Activated T-helper 17 cell treated with anti-CD3 and anti-CD28 coated beads, Interleukin-2, amount 50 U/mL, for 72 hours (primary cell): ENCODE data around the gene UMAD1. TPM values are rescaled to one million over a fixed set of nuclear protein-coding genes. Genes with fewer than 3 reads are reported as not detected.
A peak's percentile ranks its signal among the peaks of the same experiment; 100 is the strongest.
"Not testable (repeated sequence)": the region's sequence is repeated elsewhere in the genome, so short reads cannot be mapped to it uniquely, and the experiment has no call there.

Experiments used
- ATAC-seq: fragments of 150-1000 bp; cut with Tn5 transposase; replicated peaks from 2 replicates; pipeline ENCODE4 v1.10.0; 2021; ENCODE audit warnings: mild to moderate bottlenecking, moderate library complexity
- H3K27ac Mint-ChIP-seq: one replicate; pipeline ENCODE4 v1.8.0; 2022; ENCODE audit warnings: mixed read lengths
- H3K27me3 Mint-ChIP-seq: one replicate; pipeline ENCODE4 v1.8.0; 2022; ENCODE audit warnings: mixed read lengths
- H3K36me3 Mint-ChIP-seq: one replicate; pipeline ENCODE4 v1.8.0; 2022; ENCODE audit warnings: low read depth, mild to moderate bottlenecking, mixed read lengths
- H3K4me1 Mint-ChIP-seq: one replicate; pipeline ENCODE4 v1.8.0; 2022; ENCODE audit warnings: mixed read lengths
- H3K4me3 Mint-ChIP-seq: one replicate; pipeline ENCODE4 v1.8.0; 2022; ENCODE audit warnings: mild to moderate bottlenecking, mixed read lengths
- H3K9me3 Mint-ChIP-seq: one replicate; pipeline ENCODE4 v1.8.0; 2022; ENCODE audit warnings: mixed read lengths
- total RNA-seq, 2 donors: library from RNA; stranded (reverse); gene quantifications; one replicate each; pipeline ENCODE4 v1.2.3, GENCODE V29; 2022

Gene UMAD1
- total RNA-seq, 2 donors from 2014 or later, result 9.4 to 11.7 TPM

DNA sequence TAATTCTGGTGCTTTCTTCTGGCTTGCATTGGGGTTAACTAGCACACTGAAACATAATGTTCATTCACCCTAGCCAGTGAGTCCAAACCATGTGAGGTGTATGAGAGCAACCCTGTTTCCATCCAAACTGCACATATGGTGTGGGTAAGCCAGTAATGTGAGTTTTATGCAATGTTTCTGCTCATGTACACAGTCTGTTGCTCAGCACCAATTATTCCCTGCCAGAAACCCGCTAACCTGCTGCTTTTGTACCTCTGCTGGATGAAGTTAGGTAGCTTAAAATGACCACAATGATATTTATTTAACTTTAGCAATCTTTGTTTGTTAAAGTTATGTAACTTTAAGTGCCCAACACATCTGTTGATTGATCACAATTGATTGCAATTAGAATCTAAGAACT lies 171.6 kb downstream of the UMAD1 start:
- no peaks in the 10 kb centered on the region for H3K36me3 Mint-ChIP-seq
- no peaks in the 10 kb centered on the region for H3K9me3 Mint-ChIP-seq
- H3K27me3 Mint-ChIP-seq, result no peaks in the 10 kb centered on the region
- no peak overlapping the region for H3K27ac Mint-ChIP-seq
- no peak for ATAC-seq
- H3K4me1 Mint-ChIP-seq, result peaks cover 20% of the 10 kb centered on the region
- H3K4me3 Mint-ChIP-seq, result no peak overlapping the region

GRCh38 chr7:7815395-7815794 lies 174.8 kb downstream of the UMAD1 start:
- peak overlapping the region; percentile 51 for H3K4me3 Mint-ChIP-seq

GRCh38 chr7:7816084-7816483 lies 175.5 kb downstream of the UMAD1 start:
- H3K4me1 Mint-ChIP-seq, result peaks cover 25% of the 10 kb centered on the region
- H3K36me3 Mint-ChIP-seq, result no peaks in the 10 kb centered on the region
- ATAC-seq, result peak; percentile 64
- H3K9me3 Mint-ChIP-seq, result no peaks in the 10 kb centered on the region
- H3K27ac Mint-ChIP-seq, result peak overlapping the region; percentile 58
- no peaks in the 10 kb centered on the region for H3K27me3 Mint-ChIP-seq
- H3K4me3 Mint-ChIP-seq, result peak overlapping the region; percentile 51

More at GRCh38 chr7:7815395-7815794, 174.8 kb downstream of the UMAD1 start:
- Mint-ChIP-seq H3K4me1 (peaks cover 25% of the 10 kb centered on the region), H3K9me3 (no peaks in the 10 kb centered on the region), H3K27me3 (no peaks in the 10 kb centered on the region), H3K36me3 (no peaks in the 10 kb centered on the region), H3K27ac (peak overlapping the region; percentile 58)
- ATAC-seq, result no peak

DNA sequence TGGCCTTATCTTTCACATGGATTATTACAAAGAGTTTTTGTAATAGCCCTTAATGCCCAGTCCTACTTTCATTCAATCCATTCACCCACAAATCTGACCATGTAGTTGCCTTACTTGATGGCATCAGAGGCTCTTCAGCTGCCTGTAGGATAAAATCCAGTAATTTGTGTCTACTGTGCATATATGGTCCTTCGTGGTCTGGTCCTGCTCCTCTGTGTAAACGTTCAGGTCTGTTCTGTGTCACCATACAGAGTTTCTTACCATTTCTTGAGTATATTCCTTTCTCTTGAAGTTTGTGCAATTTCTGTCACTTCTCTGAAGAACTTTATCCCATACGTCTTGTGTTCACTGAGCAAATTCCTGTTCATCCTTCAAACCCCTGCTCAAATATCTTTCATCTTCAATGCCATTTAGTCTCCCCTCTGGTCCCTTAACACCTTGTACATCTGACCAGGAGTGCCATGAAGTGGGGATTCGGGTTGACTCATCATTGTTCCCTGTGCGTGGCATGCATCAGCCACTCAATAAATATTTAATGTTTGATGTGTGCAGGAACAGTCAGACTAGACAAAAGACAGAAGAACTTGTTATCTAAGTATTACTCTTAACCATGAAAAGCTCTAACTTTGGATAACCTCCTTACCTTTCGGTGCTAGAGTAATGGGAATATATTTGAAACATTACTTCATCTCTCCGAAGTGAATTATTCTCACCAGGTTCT lies 176.4 kb downstream of the UMAD1 start:
- Mint-ChIP-seq H3K27me3 (no peaks in the 10 kb centered on the region), H3K4me1 (peaks cover 25% of the 10 kb centered on the region), H3K9me3 (no peaks in the 10 kb centered on the region), H3K27ac (peak overlapping the region; percentile 58), H3K4me3 (peak overlapping the region; percentile 51), H3K36me3 (no peaks in the 10 kb centered on the region)
- ATAC-seq, result peak; percentile 66

DNA sequence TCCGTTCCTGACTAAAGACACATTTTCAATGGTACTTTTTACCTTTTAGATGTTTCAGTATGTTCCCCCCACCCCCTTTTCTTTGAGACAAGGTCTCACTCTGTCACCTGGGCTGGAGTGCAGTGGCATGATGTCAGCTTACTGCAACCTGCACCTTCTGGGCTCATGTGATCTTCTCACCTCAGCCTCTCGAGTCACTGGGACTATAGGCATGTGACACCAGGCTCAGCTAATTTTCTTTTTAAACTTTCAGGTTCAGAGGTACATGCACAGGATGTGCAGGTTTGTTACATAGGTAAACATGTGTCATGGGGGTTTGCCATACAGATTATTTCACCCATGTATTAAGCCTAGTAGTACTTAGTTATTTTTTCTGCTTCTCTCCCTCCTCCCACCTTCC lies 177.2 kb downstream of the UMAD1 start:
- no peaks in the 10 kb centered on the region for H3K36me3 Mint-ChIP-seq
- H3K9me3 Mint-ChIP-seq, result no peaks in the 10 kb centered on the region
- ATAC-seq, result no peak
- no peaks in the 10 kb centered on the region for H3K27me3 Mint-ChIP-seq
- H3K4me3 Mint-ChIP-seq, result no peak overlapping the region
- no peak overlapping the region for H3K27ac Mint-ChIP-seq
- H3K4me1 Mint-ChIP-seq, result peaks cover 25% of the 10 kb centered on the region

DNA sequence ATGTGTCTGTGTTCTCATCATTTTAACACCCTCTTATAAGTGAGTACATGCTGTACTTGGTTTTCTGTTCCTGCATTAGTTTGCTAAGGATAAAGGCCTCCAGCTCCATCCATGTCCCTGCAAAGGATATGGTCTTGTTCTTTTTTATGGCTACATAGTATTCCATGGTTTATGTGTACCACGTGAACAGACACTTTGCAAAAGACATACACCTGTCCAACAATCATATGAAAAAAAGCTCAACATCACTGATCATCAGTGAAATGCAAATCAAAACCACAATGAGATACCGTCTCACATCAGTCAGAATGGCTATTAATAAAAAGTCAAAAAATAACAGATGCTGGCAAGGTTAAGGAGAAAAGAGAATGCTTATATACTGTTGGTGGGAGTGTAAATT lies 177.6 kb downstream of the UMAD1 start:
- H3K4me3 Mint-ChIP-seq, ATAC-seq, H3K27me3 Mint-ChIP-seq, H3K9me3 Mint-ChIP-seq, H3K27ac Mint-ChIP-seq, H3K36me3 Mint-ChIP-seq: not testable (repeated sequence)
- H3K4me1 Mint-ChIP-seq, result peaks cover 25% of the 10 kb centered on the region

DNA sequence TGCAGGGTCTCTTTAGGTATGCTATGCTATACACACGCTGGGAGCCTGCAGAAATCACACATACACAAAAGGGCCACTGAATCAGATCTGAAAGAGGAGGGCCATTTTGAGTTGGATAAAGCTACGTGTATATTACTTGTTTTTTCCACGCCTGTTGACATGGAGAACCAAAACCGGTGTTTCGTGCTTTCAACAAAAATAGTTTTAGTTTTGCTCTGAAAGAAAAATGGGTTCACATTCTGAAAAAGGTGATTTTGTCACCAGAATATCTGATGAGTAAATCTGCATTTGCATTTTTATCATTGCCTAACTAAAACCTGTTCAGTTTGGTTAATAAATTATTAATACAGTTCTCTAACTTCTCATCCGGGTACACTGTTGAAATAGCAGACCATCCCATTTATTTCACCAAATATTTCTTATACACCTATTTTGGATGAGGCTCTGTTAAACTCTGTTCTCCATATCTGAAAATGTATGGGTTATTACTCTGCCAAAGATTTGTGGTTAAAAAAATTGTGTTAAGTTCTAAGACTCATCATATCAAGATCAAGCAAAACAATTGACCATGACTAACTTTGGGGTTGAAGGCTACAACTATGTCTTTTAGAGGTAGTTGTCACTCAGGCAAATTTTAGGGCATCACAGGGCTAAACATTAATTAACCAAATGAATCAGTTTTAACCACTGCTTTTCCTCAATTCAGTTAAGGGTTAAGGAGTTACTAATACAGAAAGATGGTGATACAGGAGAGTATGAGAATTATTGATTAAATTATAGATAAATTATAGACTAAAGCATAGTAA lies 179.1 kb downstream of the UMAD1 start:
- H3K4me1 Mint-ChIP-seq, result peaks cover 25% of the 10 kb centered on the region
- H3K9me3 Mint-ChIP-seq, result peaks cover 5% of the 10 kb centered on the region
- peaks cover 9% of the 10 kb centered on the region for H3K36me3 Mint-ChIP-seq
- H3K27me3 Mint-ChIP-seq, result no peaks in the 10 kb centered on the region
- no peak overlapping the region for H3K4me3 Mint-ChIP-seq
- H3K27ac Mint-ChIP-seq, result no peak overlapping the region
- ATAC-seq, result peak; percentile 45

GRCh38 chr7:7820409-7820808 lies 179.9 kb downstream of the UMAD1 start:
- H3K27me3 Mint-ChIP-seq, result no peaks in the 10 kb centered on the region
- H3K4me3 Mint-ChIP-seq, result no peak overlapping the region
- peaks cover 22% of the 10 kb centered on the region for H3K4me1 Mint-ChIP-seq
- peaks cover 5% of the 10 kb centered on the region for H3K9me3 Mint-ChIP-seq
- peaks cover 13% of the 10 kb centered on the region for H3K36me3 Mint-ChIP-seq
- ATAC-seq, result no peak
- no peak overlapping the region for H3K27ac Mint-ChIP-seq

DNA sequence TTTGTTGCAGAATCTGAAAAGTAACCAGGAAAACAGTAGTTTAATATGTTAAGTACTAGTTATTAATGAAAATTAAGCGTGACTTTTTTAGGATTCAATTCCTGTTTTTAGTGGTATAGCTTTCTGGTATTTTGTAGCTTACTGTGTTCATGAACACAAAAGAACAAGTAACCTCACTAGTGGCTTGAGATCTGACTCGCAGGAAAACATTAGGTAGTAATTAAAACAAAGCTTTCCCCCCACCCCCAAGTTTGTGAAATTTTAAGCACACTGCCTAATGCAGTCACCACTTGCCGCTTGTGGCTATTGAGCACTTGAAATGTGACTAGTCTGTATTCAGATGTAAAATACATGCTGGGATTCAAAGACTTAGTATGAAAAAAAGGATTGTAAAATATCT lies 180.4 kb downstream of the UMAD1 start:
- peaks cover 5% of the 10 kb centered on the region for H3K9me3 Mint-ChIP-seq
- H3K36me3 Mint-ChIP-seq, result peaks cover 13% of the 10 kb centered on the region
- peaks cover 17% of the 10 kb centered on the region for H3K4me1 Mint-ChIP-seq
- no peaks in the 10 kb centered on the region for H3K27me3 Mint-ChIP-seq
- no peak overlapping the region for H3K4me3 Mint-ChIP-seq
- H3K27ac Mint-ChIP-seq, result no peak overlapping the region
- ATAC-seq, result no peak

DNA sequence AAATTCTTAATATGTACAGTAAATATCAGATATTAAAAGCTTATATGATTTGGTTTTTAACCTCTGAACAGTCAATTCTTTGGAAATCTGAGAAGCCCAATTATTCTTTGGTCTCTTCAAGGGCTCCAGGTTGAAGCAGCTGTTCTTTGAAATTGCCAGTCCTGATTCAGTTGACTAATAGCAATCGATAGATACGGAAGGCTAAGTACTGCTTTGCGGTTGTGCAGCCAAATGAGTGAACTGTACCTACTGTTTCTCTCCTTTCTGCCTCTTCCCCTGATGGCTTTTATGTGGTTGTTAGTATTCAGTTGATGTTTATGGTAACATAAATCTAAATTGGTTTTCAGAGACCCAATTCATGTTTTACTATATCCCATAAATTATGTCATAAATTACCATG lies 181.0 kb downstream of the UMAD1 start:
- H3K36me3 Mint-ChIP-seq, result peaks cover 13% of the 10 kb centered on the region
- no peak overlapping the region for H3K27ac Mint-ChIP-seq
- H3K9me3 Mint-ChIP-seq, result peaks cover 5% of the 10 kb centered on the region
- H3K4me1 Mint-ChIP-seq, result peaks cover 11% of the 10 kb centered on the region
- no peak overlapping the region for H3K4me3 Mint-ChIP-seq
- no peaks in the 10 kb centered on the region for H3K27me3 Mint-ChIP-seq
- no peak for ATAC-seq

DNA sequence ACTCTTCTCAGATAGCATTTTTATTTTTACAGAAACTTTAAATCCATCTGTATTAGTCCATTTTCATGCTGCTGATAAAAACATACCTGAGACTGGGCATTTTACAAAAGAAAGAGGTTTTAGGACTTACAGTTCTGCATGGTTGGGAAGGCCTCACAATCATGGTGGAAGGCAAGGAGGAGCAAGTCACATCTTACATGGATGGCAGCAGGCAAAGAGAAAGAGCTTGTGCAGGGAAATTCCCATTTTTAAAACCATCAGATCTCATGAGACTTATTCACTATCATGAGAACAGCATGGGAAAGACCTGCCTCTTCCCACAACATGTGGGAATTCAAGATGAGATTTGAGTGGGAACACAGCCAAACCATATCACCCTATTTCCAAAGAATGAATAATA lies 184.7 kb downstream of the UMAD1 start:
- not testable (repeated sequence) for H3K27ac Mint-ChIP-seq, H3K4me3 Mint-ChIP-seq, H3K27me3 Mint-ChIP-seq, ATAC-seq, H3K9me3 Mint-ChIP-seq, H3K4me1 Mint-ChIP-seq
- H3K36me3 Mint-ChIP-seq, result peaks cover 13% of the 10 kb centered on the region

- Mint-ChIP-seq H3K36me3 (peaks cover 14% of the 10 kb centered on the region), H3K4me1 (peaks cover 10% of the 10 kb centered on the region), H3K9me3 (no peaks in the 10 kb centered on the region), H3K27me3 (no peaks in the 10 kb centered on the region), H3K4me3 (no peak overlapping the region), H3K27ac (peak overlapping the region; percentile 20)
- peak; percentile 28 for ATAC-seq
These were observed 189.1 kb downstream of the UMAD1 start for GRCh38 chr7:7829667-7830066.

- no peaks in the 10 kb centered on the region for H3K9me3 Mint-ChIP-seq
- H3K27me3 Mint-ChIP-seq, result no peaks in the 10 kb centered on the region
- ATAC-seq, result peak; percentile 78
- peaks cover 10% of the 10 kb centered on the region for H3K36me3 Mint-ChIP-seq
- peak overlapping the region; percentile 7 for H3K4me3 Mint-ChIP-seq
- peaks cover 12% of the 10 kb centered on the region for H3K4me1 Mint-ChIP-seq
- H3K27ac Mint-ChIP-seq, result peak overlapping the region; percentile 20
These were observed 189.7 kb downstream of the UMAD1 start for GRCh38 chr7:7830122-7830878.

DNA sequence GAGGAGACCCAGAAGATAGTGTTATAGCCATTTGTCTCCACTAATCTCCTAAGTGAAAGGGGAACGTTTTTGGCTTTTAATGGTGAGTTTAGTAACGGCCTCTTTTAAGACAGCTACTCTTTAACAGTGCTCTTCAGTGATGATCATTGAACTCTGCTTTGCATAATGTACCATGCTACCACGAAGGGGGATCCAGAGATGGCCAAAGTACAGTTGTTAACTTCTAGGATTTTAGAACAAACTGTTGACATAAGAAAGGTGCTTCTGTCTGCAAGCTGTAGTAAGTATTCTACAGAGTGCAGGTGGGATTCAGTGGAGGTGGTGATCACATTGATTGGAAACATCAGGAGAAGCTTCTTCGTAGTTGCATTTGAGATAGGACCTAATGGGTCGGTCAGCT lies 192.0 kb downstream of the UMAD1 start:
- H3K9me3 Mint-ChIP-seq, result no peaks in the 10 kb centered on the region
- peaks cover 12% of the 10 kb centered on the region for H3K4me1 Mint-ChIP-seq
- no peak overlapping the region for H3K4me3 Mint-ChIP-seq
- H3K27me3 Mint-ChIP-seq, result no peaks in the 10 kb centered on the region
- peaks cover 10% of the 10 kb centered on the region for H3K36me3 Mint-ChIP-seq
- H3K27ac Mint-ChIP-seq, result no peak overlapping the region
- ATAC-seq, result no peak
